OCI-LY7 (cell line): ENCODE results near the gene NTHL1. TPM values are rescaled to one million over a fixed set of nuclear protein-coding genes. Genes with fewer than 3 reads are reported as not detected.

Experiments used
- BruUV-seq: library from RNA; stranded (reverse); fragments of 400-500 nt; replicated peaks from 2 replicates; lab custom pipeline; 2021; lab: Mats Ljungman, UMichigan
- CTCF ChIA-PET: fragments of 300-600 bp; sonication (Branson Sonifier 250); formaldehyde crosslinking; loops from one replicate; lab custom pipeline; 2022; ENCODE audit warnings: antibody characterized with exemption; ENCODE audit not compliant: unreplicated experiment; lab: Charles Lee
- POLR2A ChIA-PET: fragments of 300-600 bp; sonication (Branson Sonifier 250); formaldehyde crosslinking; loops from one replicate; lab custom pipeline; 2022; ENCODE audit warnings: antibody characterized with exemption; lab: Charles Lee
- DNase-seq: peaks from one replicate; pipeline ENCODE4 v3.0.0-alpha.2; 2015; ENCODE audit warnings: low spot score
- H2AFZ ChIP-seq: fragments of 200-600 bp; sonication (generic), shearing (Covaris generic); 2 replicates; pipeline ENCODE4 v1.6.1; 2014; ENCODE audit warnings: mild to moderate bottlenecking, antibody characterized with exemption, low read length, moderate library complexity
- H3K27ac ChIP-seq: fragments of 200-600 bp; sonication (generic); 2 replicates; pipeline ENCODE4 v1.5.1; 2014; ENCODE audit warnings: mixed run types, low read depth, mild to moderate bottlenecking, moderate library complexity, low read length, inconsistent platforms; ENCODE audit not compliant: poor library complexity, severe bottlenecking
- H3K36me3 ChIP-seq: fragments of 200-600 bp; sonication (generic); 2 replicates; pipeline ENCODE4 v1.6.1; 2014; ENCODE audit warnings: mild to moderate bottlenecking, antibody characterized with exemption, low read length, moderate library complexity, mixed read lengths; ENCODE audit not compliant: insufficient read depth
- H3K4me1 ChIP-seq: fragments of 200-600 bp; sonication (generic); 2 replicates; pipeline ENCODE4 v1.5.1; 2014; ENCODE audit warnings: mild to moderate bottlenecking, low read length; ENCODE audit not compliant: insufficient read depth, poor library complexity, severe bottlenecking
- H3K4me2 ChIP-seq: fragments of 200-600 bp; sonication (generic); 2 replicates; pipeline ENCODE4 v1.6.1; 2014; ENCODE audit warnings: mild to moderate bottlenecking, low read length
- H3K4me3 ChIP-seq: fragments of 200-600 bp; sonication (generic); 2 replicates; pipeline ENCODE4 v1.5.1; 2014; ENCODE audit warnings: mild to moderate bottlenecking, low read depth, low read length; ENCODE audit not compliant: poor library complexity, severe bottlenecking
- H3K79me2 ChIP-seq: fragments of 200-600 bp; sonication (generic); 2 replicates; pipeline ENCODE4 v1.6.1; 2016; ENCODE audit warnings: low read depth, mild to moderate bottlenecking, low read length, moderate library complexity, mixed read lengths; ENCODE audit not compliant: insufficient read depth
- H3K9me2 ChIP-seq: fragments of 200-600 bp; sonication (generic); 2 replicates; pipeline ENCODE4 v1.6.1; 2016; ENCODE audit warnings: mild to moderate bottlenecking, low read length, mixed read lengths; ENCODE audit not compliant: insufficient read depth
- H3K9me3 ChIP-seq: fragments of 200-600 bp; sonication (generic); 2 replicates; pipeline ENCODE4 v1.6.1; 2014; ENCODE audit warnings: mild to moderate bottlenecking, mixed run types, low read length, mixed read lengths
- H4K20me1 ChIP-seq: fragments of 200-600 bp; sonication (generic); 2 replicates; pipeline ENCODE4 v1.6.1; 2014; ENCODE audit warnings: mild to moderate bottlenecking, antibody characterized with exemption, low read length, moderate library complexity, mixed read lengths; ENCODE audit not compliant: insufficient read depth
- EZH2phosphoT487 ChIP-seq: fragments of 200-600 bp; sonication (generic); IDR thresholded peaks from 2 replicates; pipeline ENCODE4 v1.6.1; 2018; ENCODE audit warnings: low read depth, borderline replicate concordance, mild to moderate bottlenecking, mixed run types, antibody characterized with exemption, low read length, moderate library complexity, mixed read lengths
- intact Hi-C: fragments of 100-400 bp; cut with micrococcal nuclease; formaldehyde crosslinking; loops from one replicate; pipeline ENCODE4 v1.10.0; 2022; ENCODE audit not compliant: unreplicated experiment
- total RNA-seq, 2 experiments: library from RNA; depleted of rRNA in 1 of 2; stranded (reverse); fragments of >200 nt in 1 of 2; shearing (Covaris generic) in 1 of 2; gene quantifications; 2 replicates each; pipeline ENCODE4 v1.2.3, GENCODE V29; 2014 to 2022
- TF ChIP-seq, protein P1 (sequence below): fragments of 200-600 bp; sonication (generic); conservative IDR thresholded peaks from 2 replicates; pipeline ENCODE4 v1.5.1; 2014; ENCODE audit warnings: mild to moderate bottlenecking, antibody characterized with exemption, low read length, moderate library complexity, mixed read lengths

The NTHL1 gene
- total RNA-seq, 2 experiments from 2014 or later = 51.5 to 56.2 TPM

GRCh38 chr16:2063861-2064260, 16.2 kb upstream of the NTHL1 start:
- H3K9me2 ChIP-seq = no peaks in the 10 kb centered on the region
- TF ChIP-seq, protein P1, sequence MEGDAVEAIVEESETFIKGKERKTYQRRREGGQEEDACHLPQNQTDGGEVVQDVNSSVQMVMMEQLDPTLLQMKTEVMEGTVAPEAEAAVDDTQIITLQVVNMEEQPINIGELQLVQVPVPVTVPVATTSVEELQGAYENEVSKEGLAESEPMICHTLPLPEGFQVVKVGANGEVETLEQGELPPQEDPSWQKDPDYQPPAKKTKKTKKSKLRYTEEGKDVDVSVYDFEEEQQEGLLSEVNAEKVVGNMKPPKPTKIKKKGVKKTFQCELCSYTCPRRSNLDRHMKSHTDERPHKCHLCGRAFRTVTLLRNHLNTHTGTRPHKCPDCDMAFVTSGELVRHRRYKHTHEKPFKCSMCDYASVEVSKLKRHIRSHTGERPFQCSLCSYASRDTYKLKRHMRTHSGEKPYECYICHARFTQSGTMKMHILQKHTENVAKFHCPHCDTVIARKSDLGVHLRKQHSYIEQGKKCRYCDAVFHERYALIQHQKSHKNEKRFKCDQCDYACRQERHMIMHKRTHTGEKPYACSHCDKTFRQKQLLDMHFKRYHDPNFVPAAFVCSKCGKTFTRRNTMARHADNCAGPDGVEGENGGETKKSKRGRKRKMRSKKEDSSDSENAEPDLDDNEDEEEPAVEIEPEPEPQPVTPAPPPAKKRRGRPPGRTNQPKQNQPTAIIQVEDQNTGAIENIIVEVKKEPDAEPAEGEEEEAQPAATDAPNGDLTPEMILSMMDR = no peak
- TF ChIP-seq EZH2phosphoT487 = no peak
- H2AFZ ChIP-seq = no peak overlapping the region
- H3K79me2 ChIP-seq = no peaks in the 10 kb centered on the region
- intact Hi-C loops = no loop called here
- no peak overlapping the region for H3K4me2 ChIP-seq
- H3K9me3 ChIP-seq = no peaks in the 10 kb centered on the region
- no peaks in the 10 kb centered on the region for H3K4me1 ChIP-seq
- H3K4me3 ChIP-seq = no peak overlapping the region
- CTCF ChIA-PET = no interaction called here
- POLR2A ChIA-PET = no interaction called here
- no TSS peak for BruUV-seq
- no peak overlapping the region for H3K27ac ChIP-seq
- no peaks in the 10 kb centered on the region for H4K20me1 ChIP-seq
- no peak for DNase-seq
- H3K36me3 ChIP-seq = peaks cover 55% of the 10 kb centered on the region

GRCh38 chr16:2062801-2063200, 15.2 kb upstream of the NTHL1 start:
- no TSS peak for BruUV-seq

DNA sequence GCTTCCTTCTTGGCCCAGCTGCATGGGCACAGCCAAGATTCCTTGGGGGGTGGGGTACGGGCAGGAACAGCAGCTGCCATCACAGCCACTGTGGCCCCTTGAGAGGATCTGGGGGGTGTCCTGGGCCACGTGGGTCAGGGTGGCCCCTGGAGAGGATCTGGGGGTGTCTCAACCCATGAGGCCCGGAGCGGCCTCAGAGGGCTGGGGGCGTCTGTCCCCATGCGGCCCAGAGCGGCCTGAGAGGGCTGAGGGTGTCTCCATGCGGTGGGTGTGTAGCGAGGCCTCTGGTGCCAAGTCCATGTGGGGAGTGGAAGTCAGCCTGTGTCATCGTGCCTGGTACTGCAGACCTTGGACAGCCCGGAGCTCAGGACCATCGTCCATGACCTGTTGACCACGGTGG, 13.9 kb upstream of the NTHL1 start:
- no peaks in the 10 kb centered on the region for H3K9me2 ChIP-seq
- H3K9me3 ChIP-seq = no peaks in the 10 kb centered on the region
- peaks cover 45% of the 10 kb centered on the region for H3K36me3 ChIP-seq
- H4K20me1 ChIP-seq = no peaks in the 10 kb centered on the region
- intact Hi-C loops = no loop called here
- H3K79me2 ChIP-seq = no peaks in the 10 kb centered on the region
- no TSS peak for BruUV-seq
- no peak for DNase-seq
- H3K4me2 ChIP-seq = no peak overlapping the region
- TF ChIP-seq, protein P1 = no peak
- TF ChIP-seq EZH2phosphoT487 = no peak
- H3K4me1 ChIP-seq = no peaks in the 10 kb centered on the region
- H3K4me3 ChIP-seq = no peak overlapping the region
- H2AFZ ChIP-seq = no peak overlapping the region
- ChIA-PET POLR2A (no interaction called here), CTCF (no interaction called here)
- no peak overlapping the region for H3K27ac ChIP-seq

More at GRCh38 chr16:2062801-2063200, 15.2 kb upstream of the NTHL1 start:
- DNase-seq = no peak
- no peaks in the 10 kb centered on the region for H3K79me2 ChIP-seq
- TF ChIP-seq, protein P1 = no peak
- TF ChIP-seq EZH2phosphoT487 = no peak
- no peaks in the 10 kb centered on the region for H3K9me2 ChIP-seq
- H3K4me2 ChIP-seq = no peak overlapping the region
- H3K9me3 ChIP-seq = no peaks in the 10 kb centered on the region
- no peaks in the 10 kb centered on the region for H3K4me1 ChIP-seq
- ChIA-PET CTCF (no interaction called here), POLR2A (no interaction called here)
- no peak overlapping the region for H3K4me3 ChIP-seq
- H2AFZ ChIP-seq = no peak overlapping the region
- H4K20me1 ChIP-seq = no peaks in the 10 kb centered on the region
- H3K36me3 ChIP-seq = peaks cover 52% of the 10 kb centered on the region
- intact Hi-C loops = no loop called here
- no peak overlapping the region for H3K27ac ChIP-seq
